Psoas muscle (tissue), 8 donors: Measurements from ENCODE around the gene LHFPL6. TPM values are rescaled to one million over a fixed set of nuclear protein-coding genes. Genes with fewer than 3 reads are reported as not detected.

ENCODE experiments used
- ATAC-seq, 4 donors: fragments of 200-7000 bp; cut with Tn5 transposase; one replicate each; pipeline ENCODE4 v1.9.1; 2020; ENCODE audit warnings: moderate library complexity in 3 of 4, mild to moderate bottlenecking in 2 of 4
- DNase-seq, 2 donors: peaks; one replicate each; pipeline ENCODE4 v3.0.0-alpha.2; 2020
- H3K27ac ChIP-seq: fragments of 200-600 bp; one replicate; pipeline ENCODE4 v1.8.0; 2022
- H3K27me3 ChIP-seq, 3 donors: fragments of 200-600 bp in 1 of 3; one replicate each; pipeline versions ENCODE4 v1.6.1 to v1.8.0; 2013 to 2022; ENCODE audit warnings: low read length in 2 of 3, mild to moderate bottlenecking in 2 of 3, moderate library complexity in 1 of 3; ENCODE audit not compliant: insufficient read depth in 3 of 3
- H3K36me3 ChIP-seq, 2 donors: fragments of 200-600 bp in 1 of 2; one replicate each; pipeline versions ENCODE4 v1.6.1 to v1.8.0; 2013 to 2022; ENCODE audit warnings: low read depth in 1 of 2, mild to moderate bottlenecking in 1 of 2, moderate library complexity in 1 of 2; ENCODE audit not compliant: insufficient read depth in 1 of 2
- H3K4me1 ChIP-seq: fragments of 200-600 bp; one replicate; pipeline ENCODE4 v1.8.0; 2022
- H3K4me3 ChIP-seq: fragments of 200-600 bp; one replicate; pipeline ENCODE4 v1.8.0; 2022; ENCODE audit warnings: mild to moderate bottlenecking
- H3K9me3 ChIP-seq: fragments of 200-600 bp; one replicate; pipeline ENCODE4 v1.8.0; 2022
- WGBS, 3 donors: extraction: QIAGEN DNeasy Blood & Tissue Kit; methylation state at CpG; one replicate each; pipeline versions ENCODE4 v1.1.6 to v1.1.7; 2013; 5-methylcytosine and 5-hydroxymethylcytosine counted together
- intact Hi-C, 2 donors: fragments of 100-400 bp; cut with DNase I; formaldehyde crosslinking; loops; one replicate each; pipeline versions ENCODE4 v1.11.0 to v1.14.2; 2022
- polyA plus RNA-seq, 3 donors: library from polyadenylated mRNA; stranded (reverse); fragments of 200-250 nt; gene quantifications; one replicate each; pipeline ENCODE4 v1.2.3, GENCODE V29; 2013
- total RNA-seq, 4 donors: library from RNA; stranded (reverse); fragmentation: NEBNext Ultra II Directional in 2 of 4; extraction: Animal tissue kit (Norgen Biotek cat#: 25700) in 2 of 4; gene quantifications; one replicate each; pipeline versions ENCODE4 v1.2.1 to v1.2.4, GENCODE V29; 2021 to 2023
- TF ChIP-seq, protein P1 (sequence below): fragments of 200-600 bp; IDR thresholded peaks from one replicate; pipeline ENCODE4 v1.8.0; 2022; ENCODE audit warnings: antibody characterized with exemption
- donor health status: healthy with polysubstance abuse.
- donor health status: DM: no; HTN: no; CAD: no; lungs with moderate emphysema.
- donor health status: Bipolar disorder and iron deficiency.
- donor health status: healthy.
- donor health status: DM: yes; HTN: yes; CAD: no.
- donor health status: DM: no; HTN: no; CAD: no.
- donor health status: DM: no; HTN: no; CAD: no.
- donor health status: DM: yes; HTN: yes; CAD: no.

LHFPL6 gene
- total and polyA plus RNA-seq, 7 donors = 15.0 to 35.8 (median 17.3) TPM

- TF ChIP-seq, protein P1, sequence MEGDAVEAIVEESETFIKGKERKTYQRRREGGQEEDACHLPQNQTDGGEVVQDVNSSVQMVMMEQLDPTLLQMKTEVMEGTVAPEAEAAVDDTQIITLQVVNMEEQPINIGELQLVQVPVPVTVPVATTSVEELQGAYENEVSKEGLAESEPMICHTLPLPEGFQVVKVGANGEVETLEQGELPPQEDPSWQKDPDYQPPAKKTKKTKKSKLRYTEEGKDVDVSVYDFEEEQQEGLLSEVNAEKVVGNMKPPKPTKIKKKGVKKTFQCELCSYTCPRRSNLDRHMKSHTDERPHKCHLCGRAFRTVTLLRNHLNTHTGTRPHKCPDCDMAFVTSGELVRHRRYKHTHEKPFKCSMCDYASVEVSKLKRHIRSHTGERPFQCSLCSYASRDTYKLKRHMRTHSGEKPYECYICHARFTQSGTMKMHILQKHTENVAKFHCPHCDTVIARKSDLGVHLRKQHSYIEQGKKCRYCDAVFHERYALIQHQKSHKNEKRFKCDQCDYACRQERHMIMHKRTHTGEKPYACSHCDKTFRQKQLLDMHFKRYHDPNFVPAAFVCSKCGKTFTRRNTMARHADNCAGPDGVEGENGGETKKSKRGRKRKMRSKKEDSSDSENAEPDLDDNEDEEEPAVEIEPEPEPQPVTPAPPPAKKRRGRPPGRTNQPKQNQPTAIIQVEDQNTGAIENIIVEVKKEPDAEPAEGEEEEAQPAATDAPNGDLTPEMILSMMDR = no peak
- Histone ChIP-seq H3K4me1 (no peaks in the 10 kb centered on the region), H3K27ac (no peak overlapping the region), H3K36me3 (no peaks in the 10 kb centered on the region), H3K27me3 (no peaks in the 10 kb centered on the region), H3K9me3 (no peaks in the 10 kb centered on the region), H3K4me3 (no peak overlapping the region)
- ATAC-seq = no peak
- intact Hi-C loops = no loop called here
- WGBS, 3 donors = 61 to 79% (median 77%) methylated on average over 1 of the region's 1 CpG
- DNase-seq = no peak
Measured at GRCh38 chr13:39432196-39432595, 170.8 kb downstream of the LHFPL6 start.

- intact Hi-C loops = no loop called here
- Histone ChIP-seq H3K4me1 (no peaks in the 10 kb centered on the region), H3K9me3 (no peaks in the 10 kb centered on the region), H3K27ac (no peak overlapping the region), H3K36me3 (no peaks in the 10 kb centered on the region), H3K27me3 (no peaks in the 10 kb centered on the region), H3K4me3 (no peak overlapping the region)
- TF ChIP-seq, protein P1 = no peak
- ATAC-seq (no peak), DNase-seq (no peak)
- WGBS, 3 donors = 92 to 98% (median 94%) methylated on average over 5 of the region's 5 CpGs
Measured at GRCh38 chr13:39422845-39423565, 180.0 kb downstream of the LHFPL6 start.

GRCh38 chr13:39419876-39420275 lies 183.1 kb downstream of the LHFPL6 start:
- H3K9me3 ChIP-seq = no peaks in the 10 kb centered on the region
- H3K27ac ChIP-seq = no peak overlapping the region
- H3K4me1 ChIP-seq = peaks cover 2% of the 10 kb centered on the region
- intact Hi-C loops = loop anchor here (5.0 to 10.0 kb wide), 2 partner anchors 192 to 275 kb away; no protein-coding TSS in a partner anchor
- H3K27me3 ChIP-seq = no peaks in the 10 kb centered on the region
- H3K36me3 ChIP-seq = no peaks in the 10 kb centered on the region
- no peak overlapping the region for H3K4me3 ChIP-seq
- ATAC-seq (no peak), DNase-seq (no peak)
- TF ChIP-seq, protein P1 = no peak
- 88 to 96% (median 91%) methylated on average over 4 of the region's 4 CpGs for WGBS, 3 donors

- ATAC-seq (no peak), DNase-seq (no peak)
- peaks cover 5% of the 10 kb centered on the region for H3K4me1 ChIP-seq
- H3K9me3 ChIP-seq = no peaks in the 10 kb centered on the region
- H3K4me3 ChIP-seq = no peak overlapping the region
- no peaks in the 10 kb centered on the region for H3K36me3 ChIP-seq
- intact Hi-C loops = loop anchor here (5.0 to 10.0 kb wide), 2 partner anchors 193 to 274 kb away; no protein-coding TSS in a partner anchor
- H3K27me3 ChIP-seq = no peaks in the 10 kb centered on the region
- TF ChIP-seq, protein P1 = no peak
- no peak overlapping the region for H3K27ac ChIP-seq
Measured at GRCh38 chr13:39419068-39419467, 183.9 kb downstream of the LHFPL6 start.

- Histone ChIP-seq H3K36me3 (no peaks in the 10 kb centered on the region), H3K27me3 (no peaks in the 10 kb centered on the region), H3K27ac (no peak overlapping the region), H3K4me3 (no peak overlapping the region), H3K9me3 (no peaks in the 10 kb centered on the region), H3K4me1 (peaks cover 8% of the 10 kb centered on the region)
- intact Hi-C loops = loop anchor here (5.0 to 10.0 kb wide), 2 partner anchors 194 to 274 kb away; no protein-coding TSS in a partner anchor
- no peak for ATAC-seq
- DNase-seq = no peak
- WGBS, 3 donors = 91 to 96% (median 92%) methylated on average over 3 of the region's 3 CpGs
- TF ChIP-seq, protein P1 = no peak
Measured at GRCh38 chr13:39418424-39418823, 184.6 kb downstream of the LHFPL6 start.
